ENCODE data around the gene ABCA9.
"Not testable (repeated sequence)": the region's sequence is repeated elsewhere in the genome, so short reads cannot be mapped to it uniquely, and the experiment has no call there.

ABCA9 gene

DNA sequence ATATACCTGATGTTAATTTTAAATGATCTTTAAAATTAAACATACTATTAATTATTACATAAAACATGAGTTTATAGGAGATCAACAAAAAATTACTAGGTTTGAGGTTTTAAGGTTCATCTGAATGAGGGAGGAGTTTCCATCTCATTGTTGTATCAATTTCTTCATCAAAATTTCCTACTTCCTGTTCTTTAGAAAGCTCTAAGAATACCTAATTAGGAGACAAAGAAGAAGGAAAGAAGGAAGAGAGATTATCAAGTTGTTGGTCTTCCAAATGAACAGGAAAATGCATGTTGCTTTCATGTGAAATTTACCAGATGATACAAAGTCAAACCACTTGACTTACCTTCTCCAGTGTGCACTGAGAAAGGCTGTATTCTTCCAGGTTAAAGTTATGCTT, 18.1 kb upstream of the ABCA9 start:
- H2BK120ac ChIP-seq (ENCODE audit: low read depth, low read length) = no peak overlapping the region
- H3K23ac ChIP-seq (ENCODE audit: low read length in 2 of 2) = no peak overlapping the region
- no peak overlapping the region for H3K18ac ChIP-seq (ENCODE audit: low read depth in 1 of 2, low read length in 2 of 2)
- peaks cover 62% of the 10 kb centered on the region for H3K9me3 ChIP-seq (ENCODE audit: control insufficient read depth, low read length)
- H2BK15ac ChIP-seq (ENCODE audit: low read depth, poor library complexity, severe bottlenecking) = no peak overlapping the region
- H3K36me3 ChIP-seq (ENCODE audit: control insufficient read depth in 1 of 2, insufficient read depth in 2 of 2, low read depth in 1 of 2, low read length in 2 of 2) = peaks cover 0 to 82% of the 10 kb centered on the region in 2 experiments
- no peak for DNase-seq
- H3K4ac ChIP-seq (ENCODE audit: low read depth in 1 of 2, low read length in 2 of 2) = no peak overlapping the region
- H4K8ac ChIP-seq (ENCODE audit: low read length) = no peak overlapping the region
- no peak overlapping the region for H3K14ac ChIP-seq (ENCODE audit: low read length in 2 of 2)
- no peak overlapping the region for H3K4me3 ChIP-seq (ENCODE audit: insufficient read depth in 1 of 2, low read depth in 1 of 2, low read length in 2 of 2)
- no peaks in the 10 kb centered on the region for H3K27me3 ChIP-seq (ENCODE audit: control insufficient read depth in 1 of 2, insufficient read depth in 1 of 2, low read length in 2 of 2)
- H4K91ac ChIP-seq (ENCODE audit: low read length) = no peak overlapping the region
- H2AFZ ChIP-seq (ENCODE audit: low read depth, low read length) = no peak overlapping the region
- no peak overlapping the region for H3K27ac ChIP-seq (ENCODE audit: low read length, poor library complexity, severe bottlenecking)
- no peak overlapping the region for H2AK5ac ChIP-seq (ENCODE audit: low read length, severe bottlenecking)
- H3K4me2 ChIP-seq (ENCODE audit: low read length, poor library complexity, severe bottlenecking) = no peak overlapping the region
- no peak overlapping the region for H3K9ac ChIP-seq (ENCODE audit: low read length)
- H2BK12ac ChIP-seq (ENCODE audit: low read length in 2 of 2) = no peak overlapping the region
- no peaks in the 10 kb centered on the region for H3K79me1 ChIP-seq (replicated peaks; ENCODE audit: low read length, poor library complexity, severe bottlenecking)
- no peaks in the 10 kb centered on the region for H3K4me1 ChIP-seq (ENCODE audit: control insufficient read depth, insufficient read depth, low read depth, low read length)
- H2BK5ac ChIP-seq (ENCODE audit: low read depth, low read length, poor library complexity, severe bottlenecking) = no peak overlapping the region

DNA sequence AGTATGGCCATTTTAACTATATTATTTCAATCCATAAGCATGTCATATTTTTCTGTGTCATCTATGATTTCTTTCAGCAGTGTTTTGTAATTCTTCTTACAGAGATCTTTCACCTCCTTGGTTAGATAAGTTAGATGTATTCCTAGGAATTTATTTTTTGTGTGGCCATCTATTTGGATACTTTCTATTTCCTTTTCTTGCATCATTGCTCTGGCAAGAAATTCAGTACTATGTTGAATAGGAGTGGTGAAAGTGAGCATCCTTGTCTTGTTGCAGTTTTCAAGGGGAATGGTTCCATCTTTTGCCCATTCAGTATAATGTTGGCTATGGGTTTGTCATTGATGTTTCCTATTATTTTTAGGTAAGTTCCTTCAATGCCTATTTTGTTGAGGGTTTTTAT, 15.1 kb upstream of the ABCA9 start:
- Histone ChIP-seq H3K14ac (ENCODE audit: low read length in 2 of 2) (no peak overlapping the region), H3K9me3 (ENCODE audit: control insufficient read depth, low read length) (peaks cover 45% of the 10 kb centered on the region), H3K36me3 (ENCODE audit: control insufficient read depth in 1 of 2, insufficient read depth in 2 of 2, low read depth in 1 of 2, low read length in 2 of 2) (peaks cover 0 to 57% of the 10 kb centered on the region in 2 experiments), H3K4ac (ENCODE audit: low read depth in 1 of 2, low read length in 2 of 2) (no peak overlapping the region), H2BK15ac (ENCODE audit: low read depth, poor library complexity, severe bottlenecking) (no peak overlapping the region), H3K18ac (ENCODE audit: low read depth in 1 of 2, low read length in 2 of 2) (no peak overlapping the region), H3K79me1 (replicated peaks; ENCODE audit: low read length, poor library complexity, severe bottlenecking) (no peaks in the 10 kb centered on the region), H3K27me3 (ENCODE audit: control insufficient read depth in 1 of 2, insufficient read depth in 1 of 2, low read length in 2 of 2) (no peaks in the 10 kb centered on the region), H3K4me2 (ENCODE audit: low read length, poor library complexity, severe bottlenecking) (no peak overlapping the region), H2AK5ac (ENCODE audit: low read length, severe bottlenecking) (no peak overlapping the region), H4K91ac (ENCODE audit: low read length) (no peak overlapping the region), H3K23ac (ENCODE audit: low read length in 2 of 2) (no peak overlapping the region), H3K9ac (ENCODE audit: low read length) (no peak overlapping the region), H2AFZ (ENCODE audit: low read depth, low read length) (no peak overlapping the region), H3K27ac (ENCODE audit: low read length, poor library complexity, severe bottlenecking) (no peak overlapping the region), H3K4me3 (ENCODE audit: insufficient read depth in 1 of 2, low read depth in 1 of 2, low read length in 2 of 2) (no peak overlapping the region), H3K4me1 (ENCODE audit: control insufficient read depth, insufficient read depth, low read depth, low read length) (no peaks in the 10 kb centered on the region), H2BK120ac (ENCODE audit: low read depth, low read length) (no peak overlapping the region), H2BK12ac (ENCODE audit: low read length in 2 of 2) (no peak overlapping the region), H4K8ac (ENCODE audit: low read length) (no peak overlapping the region), H2BK5ac (ENCODE audit: low read depth, low read length, poor library complexity, severe bottlenecking) (no peak overlapping the region)
- DNase-seq = no peak

DNA sequence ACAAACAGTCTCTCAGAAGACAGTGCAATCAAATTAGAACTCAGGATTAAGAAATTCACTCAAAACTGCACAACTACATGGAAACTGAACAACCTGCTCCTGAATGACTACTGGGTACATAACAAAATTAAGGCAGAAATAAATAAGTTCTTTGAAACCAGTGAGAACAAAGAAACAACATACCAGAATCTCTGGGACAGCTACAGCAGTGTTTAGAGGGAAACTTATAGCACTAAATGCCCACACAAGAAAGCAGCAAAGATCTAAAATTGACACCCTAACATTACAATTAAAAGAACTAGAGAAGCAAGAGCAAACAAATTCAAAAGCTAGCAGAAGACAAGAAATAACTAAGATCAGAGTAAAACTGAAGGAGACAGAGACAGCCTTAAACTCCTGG, 12.7 kb upstream of the ABCA9 start:
- H2AK5ac ChIP-seq (ENCODE audit: low read length, severe bottlenecking); H3K4ac ChIP-seq (ENCODE audit: low read depth in 1 of 2, low read length in 2 of 2); H2BK15ac ChIP-seq (ENCODE audit: low read depth, poor library complexity, severe bottlenecking); H3K14ac ChIP-seq (ENCODE audit: low read length in 2 of 2); H3K9ac ChIP-seq (ENCODE audit: low read length); H3K27me3 ChIP-seq (ENCODE audit: control insufficient read depth in 1 of 2, insufficient read depth in 1 of 2, low read length in 2 of 2); H3K4me3 ChIP-seq (ENCODE audit: insufficient read depth in 1 of 2, low read depth in 1 of 2, low read length in 2 of 2); H3K4me1 ChIP-seq (ENCODE audit: control insufficient read depth, insufficient read depth, low read depth, low read length); H2BK120ac ChIP-seq (ENCODE audit: low read depth, low read length); DNase-seq; H3K18ac ChIP-seq (ENCODE audit: low read depth in 1 of 2, low read length in 2 of 2); H3K27ac ChIP-seq (ENCODE audit: low read length, poor library complexity, severe bottlenecking); H4K8ac ChIP-seq (ENCODE audit: low read length); H2BK12ac ChIP-seq (ENCODE audit: low read length in 2 of 2); H3K23ac ChIP-seq (ENCODE audit: low read length in 2 of 2); H3K4me2 ChIP-seq (ENCODE audit: low read length, poor library complexity, severe bottlenecking); H2BK5ac ChIP-seq (ENCODE audit: low read depth, low read length, poor library complexity, severe bottlenecking); H3K79me1 ChIP-seq (replicated peaks; ENCODE audit: low read length, poor library complexity, severe bottlenecking); H2AFZ ChIP-seq (ENCODE audit: low read depth, low read length); H4K91ac ChIP-seq (ENCODE audit: low read length): not testable (repeated sequence)
- peaks cover 0 to 44% of the 10 kb centered on the region in 2 experiments for H3K36me3 ChIP-seq (ENCODE audit: control insufficient read depth in 1 of 2, insufficient read depth in 2 of 2, low read depth in 1 of 2, low read length in 2 of 2)
- peaks cover 33% of the 10 kb centered on the region for H3K9me3 ChIP-seq (ENCODE audit: control insufficient read depth, low read length)

DNA sequence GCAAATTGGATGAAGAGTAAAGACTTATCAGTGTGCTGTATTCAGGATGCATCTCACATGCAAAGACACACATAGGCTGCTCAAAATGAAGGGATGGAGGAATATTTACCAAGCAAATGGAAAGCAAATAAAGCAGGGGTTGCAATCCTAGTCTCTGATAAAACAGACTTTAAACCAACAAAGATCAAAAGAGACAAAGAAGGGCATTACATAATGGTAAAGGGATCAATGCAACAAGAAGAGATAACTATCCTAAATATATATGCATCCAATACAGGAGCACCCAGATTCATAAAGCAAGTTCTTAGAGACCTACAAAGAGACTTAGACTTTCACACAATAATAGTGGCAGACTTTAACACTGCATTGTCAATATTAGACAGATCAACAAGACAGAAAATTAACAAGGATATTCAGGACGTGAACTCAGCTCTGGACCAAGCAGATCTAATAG, 12.1 kb upstream of the ABCA9 start:
- H4K91ac ChIP-seq (ENCODE audit: low read length); H3K4me1 ChIP-seq (ENCODE audit: control insufficient read depth, insufficient read depth, low read depth, low read length); H3K23ac ChIP-seq (ENCODE audit: low read length in 2 of 2); H2BK120ac ChIP-seq (ENCODE audit: low read depth, low read length); H2AFZ ChIP-seq (ENCODE audit: low read depth, low read length); H2AK5ac ChIP-seq (ENCODE audit: low read length, severe bottlenecking); H3K27ac ChIP-seq (ENCODE audit: low read length, poor library complexity, severe bottlenecking); H2BK15ac ChIP-seq (ENCODE audit: low read depth, poor library complexity, severe bottlenecking); H3K14ac ChIP-seq (ENCODE audit: low read length in 2 of 2); H3K4me2 ChIP-seq (ENCODE audit: low read length, poor library complexity, severe bottlenecking); H3K27me3 ChIP-seq (ENCODE audit: control insufficient read depth in 1 of 2, insufficient read depth in 1 of 2, low read length in 2 of 2); H3K4me3 ChIP-seq (ENCODE audit: insufficient read depth in 1 of 2, low read depth in 1 of 2, low read length in 2 of 2); H3K4ac ChIP-seq (ENCODE audit: low read depth in 1 of 2, low read length in 2 of 2); H4K8ac ChIP-seq (ENCODE audit: low read length); H3K18ac ChIP-seq (ENCODE audit: low read depth in 1 of 2, low read length in 2 of 2); DNase-seq; H2BK12ac ChIP-seq (ENCODE audit: low read length in 2 of 2); H3K79me1 ChIP-seq (replicated peaks; ENCODE audit: low read length, poor library complexity, severe bottlenecking); H2BK5ac ChIP-seq (ENCODE audit: low read depth, low read length, poor library complexity, severe bottlenecking); H3K9ac ChIP-seq (ENCODE audit: low read length): not testable (repeated sequence)
- Histone ChIP-seq H3K36me3 (ENCODE audit: control insufficient read depth in 1 of 2, insufficient read depth in 2 of 2, low read depth in 1 of 2, low read length in 2 of 2) (peaks cover 0 to 39% of the 10 kb centered on the region in 2 experiments), H3K9me3 (ENCODE audit: control insufficient read depth, low read length) (peaks cover 30% of the 10 kb centered on the region)
- WGBS = 89% methylated on average over 1 of the region's 1 CpG

Measured in mesenchymal stem cell (in vitro differentiated cells and primary cell).